CD14-positive monocyte (primary cell): ENCODE data around the gene CLN5. TPM values are rescaled to one million over a fixed set of nuclear protein-coding genes. Genes with fewer than 3 reads are reported as not detected.

ENCODE experiments used
- DNase-seq, 3 donors: peaks; one replicate each; pipeline ENCODE4 v3.0.0-alpha.2; 2011 to 2022
- H2AFZ ChIP-seq: 2 replicates; pipeline ENCODE4 v1.6.0; 2012; ENCODE audit warnings: mild to moderate bottlenecking, low read depth, low read length, inconsistent platforms; ENCODE audit not compliant: insufficient read depth, poor library complexity, severe bottlenecking
- H3K27ac ChIP-seq, 2 donors: 1 replicate in 1 of 2; 2 replicates in 1 of 2; pipeline ENCODE4 v1.5.1; 2012 to 2013; ENCODE audit warnings: low read length in 2 of 2, control low read depth in 1 of 2, inconsistent platforms in 1 of 2, low read depth in 1 of 2, mild to moderate bottlenecking in 1 of 2
- H3K27me3 ChIP-seq, 2 donors: one replicate each; pipeline versions ENCODE4 v1.6.0 to v1.6.1; 2011 to 2013; ENCODE audit warnings: low read length in 2 of 2; ENCODE audit not compliant: control insufficient read depth in 2 of 2, insufficient read depth in 2 of 2
- H3K36me3 ChIP-seq, 2 donors: replicated peaks in 1 of 2; 1 replicate in 1 of 2; 2 replicates in 1 of 2; pipeline versions ENCODE4 v1.5.1 to v1.6.1; 2012 to 2013; ENCODE audit warnings: low read length in 2 of 2, control low read depth in 1 of 2, inconsistent platforms in 1 of 2, mild to moderate bottlenecking in 1 of 2; ENCODE audit not compliant: insufficient read depth in 2 of 2, control insufficient read depth in 1 of 2
- H3K4me1 ChIP-seq, 2 donors: 1 replicate in 1 of 2; 2 replicates in 1 of 2; pipeline versions ENCODE4 v1.5.1 to v1.6.1; 2012 to 2013; ENCODE audit warnings: low read length in 2 of 2, control low read depth in 1 of 2, inconsistent platforms in 1 of 2, mild to moderate bottlenecking in 1 of 2, moderate library complexity in 1 of 2; ENCODE audit not compliant: insufficient read depth in 2 of 2, control insufficient read depth in 1 of 2
- H3K4me2 ChIP-seq: replicated peaks from 2 replicates; pipeline ENCODE3; 2012; ENCODE audit warnings: low read length, moderate library complexity, mild to moderate bottlenecking; ENCODE audit not compliant: poor library complexity, severe bottlenecking; ENCODE audit errors: extremely low read depth
- H3K4me3 ChIP-seq, 3 experiments: fragments of 200-600 bp in 1 of 3; sonication (generic) in 1 of 3; replicated peaks in 1 of 3; 1 replicate in 2 of 3; 2 replicates in 1 of 3; pipeline ENCODE4 v1.5.1; 2011 to 2013; ENCODE audit warnings: low read length in 3 of 3, mild to moderate bottlenecking in 3 of 3, control low read depth in 2 of 3, low read depth in 2 of 3, inconsistent platforms in 1 of 3, moderate library complexity in 1 of 3
- H3K79me2 ChIP-seq: 2 replicates; pipeline ENCODE4 v1.6.0; 2012; ENCODE audit warnings: mild to moderate bottlenecking, control low read depth, inconsistent platforms, low read length, moderate library complexity; ENCODE audit not compliant: insufficient read depth
- H3K9ac ChIP-seq: 2 replicates; pipeline ENCODE4 v1.6.0; 2017; ENCODE audit warnings: low read length, mild to moderate bottlenecking; ENCODE audit not compliant: insufficient read depth, poor library complexity, severe bottlenecking
- H3K9me3 ChIP-seq, 2 donors: replicated peaks in 1 of 2; 1 replicate in 1 of 2; 2 replicates in 1 of 2; pipeline versions ENCODE4 v1.5.1 to v1.6.1; 2012 to 2013; ENCODE audit warnings: low read length in 2 of 2, control low read depth in 1 of 2; ENCODE audit not compliant: control insufficient read depth in 1 of 2, insufficient read depth in 1 of 2
- H4K20me1 ChIP-seq: 2 replicates; pipeline ENCODE4 v1.6.0; 2012; ENCODE audit warnings: mild to moderate bottlenecking, low read length, control low read depth, moderate library complexity; ENCODE audit not compliant: insufficient read depth
- H3K27ac Mint-ChIP-seq, 7 donors: one replicate each; pipeline ENCODE4 v1.8.0; 2020; ENCODE audit warnings: mild to moderate bottlenecking in 7 of 7, mixed read lengths in 7 of 7, moderate library complexity in 6 of 7, inconsistent platforms in 2 of 7
- H3K27me3 Mint-ChIP-seq, 3 donors: one replicate each; pipeline ENCODE4 v1.8.0; 2021 to 2022; ENCODE audit warnings: low read depth in 3 of 3, mild to moderate bottlenecking in 3 of 3, mixed read lengths in 3 of 3, moderate library complexity in 3 of 3, inconsistent platforms in 1 of 3
- H3K36me3 Mint-ChIP-seq, 2 donors: one replicate each; pipeline ENCODE4 v1.8.0; 2020; ENCODE audit warnings: mixed read lengths in 2 of 2, inconsistent platforms in 1 of 2, mild to moderate bottlenecking in 1 of 2
- H3K4me1 Mint-ChIP-seq: one replicate; pipeline ENCODE4 v1.8.0; 2020; ENCODE audit warnings: mild to moderate bottlenecking, mixed read lengths
- H3K4me3 Mint-ChIP-seq, 2 donors: one replicate each; pipeline ENCODE4 v1.8.0; 2020; ENCODE audit warnings: mild to moderate bottlenecking in 2 of 2, mixed read lengths in 2 of 2, moderate library complexity in 1 of 2
- H3K9me3 Mint-ChIP-seq, 7 donors: one replicate each; pipeline ENCODE4 v1.8.0; 2020 to 2022; ENCODE audit warnings: mixed read lengths in 7 of 7, mild to moderate bottlenecking in 6 of 7, moderate library complexity in 6 of 7, inconsistent platforms in 2 of 7
- CTCF ChIP-seq: fragments of 200-600 bp; IDR thresholded peaks from one replicate; pipeline ENCODE4 v1.8.0; 2022; ENCODE audit warnings: antibody characterized with exemption, mild to moderate bottlenecking
- whole genome bisulfite sequencing: methylation state at CpG from one replicate; pipeline ENCODE4 v1.1.5; 2013; ENCODE audit warnings: missing lambda C conversion rate; ENCODE audit not compliant: insufficient coverage; 5-methylcytosine and 5-hydroxymethylcytosine counted together
- intact Hi-C, 2 donors: fragments of 100-400 bp; cut with micrococcal nuclease; formaldehyde crosslinking; loops; one replicate each; pipeline versions ENCODE4 v1.15.0 to v1.15.1; 2023
- polyA plus RNA-seq, 3 donors: library from polyadenylated mRNA; depleted of rRNA in 1 of 3; unstranded in 2 of 3; stranded (reverse) in 1 of 3; fragments of 300-500 nt in 2 of 3; fragments of >200 nt in 1 of 3; fragmentation: Illumina TruSeq in 2 of 3; gene quantifications; 1 replicate in 2 of 3; 2 replicates in 1 of 3; pipeline ENCODE4 v1.2.3, GENCODE V29; 2012 to 2021

Gene CLN5
- polyA plus RNA-seq, 3 donors, result 9.8 to 22.1 (median 21.5) TPM

GRCh38 chr13:76982061-76982460, 9.8 kb upstream of the CLN5 start:
- Mint-ChIP-seq H3K9me3 (no peaks in the 10 kb centered on the region), H3K27me3 (peaks cover 19% of the 10 kb centered on the region in 3 donors), H3K4me1 (peaks cover 2% of the 10 kb centered on the region), H3K4me3 (no peak overlapping the region), H3K27ac (no peak overlapping the region), H3K36me3 (no peaks in the 10 kb centered on the region)
- Histone ChIP-seq H3K36me3 (no peaks in the 10 kb centered on the region), H3K4me1 (peaks cover 5 to 6% of the 10 kb centered on the region in 2 donors), H3K27me3 (peaks cover 3 to 7% of the 10 kb centered on the region in 2 donors), H3K4me3 (no peak overlapping the region), H3K79me2 (no peaks in the 10 kb centered on the region), H2AFZ (no peak overlapping the region), H3K27ac (no peak overlapping the region), H3K9ac (no peak overlapping the region), H3K9me3 (no peaks in the 10 kb centered on the region), H3K4me2 (no peak overlapping the region), H4K20me1 (no peaks in the 10 kb centered on the region)
- TF ChIP-seq CTCF, result no peak
- WGBS, result 21% methylated on average over 3 of the region's 6 CpGs
- no peak for DNase-seq
- intact Hi-C loops, result no loop called here

DNA sequence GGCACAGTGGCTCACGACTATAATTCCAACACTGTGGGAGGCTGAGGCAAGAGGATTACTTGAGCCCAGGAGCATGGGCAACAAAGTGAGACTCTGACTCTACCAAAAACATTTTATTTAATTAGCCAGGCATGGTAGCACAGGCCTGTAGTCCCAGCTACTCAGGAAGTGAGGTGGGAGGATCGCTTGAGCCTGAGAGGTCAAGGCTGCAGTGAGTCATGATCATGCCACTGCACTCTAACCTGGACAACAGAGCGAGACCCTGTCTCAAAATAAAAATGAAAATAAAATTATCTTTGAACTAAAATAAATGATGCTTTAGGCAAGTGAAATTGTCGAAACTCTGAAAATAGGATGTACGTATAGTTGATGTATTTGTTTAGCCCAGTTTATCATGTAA, 8.2 kb upstream of the CLN5 start:
- Mint-ChIP-seq H3K4me1 (peaks cover 2% of the 10 kb centered on the region), H3K36me3 (no peaks in the 10 kb centered on the region), H3K4me3 (no peak overlapping the region), H3K9me3 (no peaks in the 10 kb centered on the region), H3K27me3 (peaks cover 13 to 18% (median 16%) of the 10 kb centered on the region in 3 donors), H3K27ac (no peak overlapping the region)
- Histone ChIP-seq H3K4me1 (peaks cover 5 to 6% of the 10 kb centered on the region in 2 donors), H3K27me3 (peaks cover 3 to 7% of the 10 kb centered on the region in 2 donors), H3K4me2 (no peak overlapping the region), H4K20me1 (no peaks in the 10 kb centered on the region), H3K36me3 (no peaks in the 10 kb centered on the region), H3K9ac (no peak overlapping the region), H3K79me2 (no peaks in the 10 kb centered on the region), H3K27ac (no peak overlapping the region), H2AFZ (no peak overlapping the region), H3K4me3 (no peak overlapping the region), H3K9me3 (no peaks in the 10 kb centered on the region)
- intact Hi-C loops, result no loop called here
- TF ChIP-seq CTCF, result no peak
- no CpG with 5 or more reads among the region's 5 CpGs for WGBS
- DNase-seq, result no peak
